CD14-positive monocyte (primary cell): ENCODE data around the gene IQGAP2. TPM values are rescaled to one million over a fixed set of nuclear protein-coding genes. Genes with fewer than 3 reads are reported as not detected.

Source experiments
- DNase-seq, 3 donors: peaks; one replicate each; pipeline ENCODE4 v3.0.0-alpha.2; 2011 to 2022
- H2AFZ ChIP-seq: 2 replicates; pipeline ENCODE4 v1.6.0; 2012; ENCODE audit warnings: mild to moderate bottlenecking, low read depth, low read length, inconsistent platforms; ENCODE audit not compliant: insufficient read depth, poor library complexity, severe bottlenecking
- H3K27ac ChIP-seq, 2 donors: 1 replicate in 1 of 2; 2 replicates in 1 of 2; pipeline ENCODE4 v1.5.1; 2012 to 2013; ENCODE audit warnings: low read length in 2 of 2, control low read depth in 1 of 2, inconsistent platforms in 1 of 2, low read depth in 1 of 2, mild to moderate bottlenecking in 1 of 2
- H3K27me3 ChIP-seq, 2 donors: one replicate each; pipeline versions ENCODE4 v1.6.0 to v1.6.1; 2011 to 2013; ENCODE audit warnings: low read length in 2 of 2; ENCODE audit not compliant: control insufficient read depth in 2 of 2, insufficient read depth in 2 of 2
- H3K36me3 ChIP-seq, 2 donors: replicated peaks in 1 of 2; 1 replicate in 1 of 2; 2 replicates in 1 of 2; pipeline versions ENCODE4 v1.5.1 to v1.6.1; 2012 to 2013; ENCODE audit warnings: low read length in 2 of 2, control low read depth in 1 of 2, inconsistent platforms in 1 of 2, mild to moderate bottlenecking in 1 of 2; ENCODE audit not compliant: insufficient read depth in 2 of 2, control insufficient read depth in 1 of 2
- H3K4me1 ChIP-seq, 2 donors: 1 replicate in 1 of 2; 2 replicates in 1 of 2; pipeline versions ENCODE4 v1.5.1 to v1.6.1; 2012 to 2013; ENCODE audit warnings: low read length in 2 of 2, control low read depth in 1 of 2, inconsistent platforms in 1 of 2, mild to moderate bottlenecking in 1 of 2, moderate library complexity in 1 of 2; ENCODE audit not compliant: insufficient read depth in 2 of 2, control insufficient read depth in 1 of 2
- H3K4me2 ChIP-seq: replicated peaks from 2 replicates; pipeline ENCODE3; 2012; ENCODE audit warnings: low read length, moderate library complexity, mild to moderate bottlenecking; ENCODE audit not compliant: poor library complexity, severe bottlenecking; ENCODE audit errors: extremely low read depth
- H3K4me3 ChIP-seq, 3 experiments: fragments of 200-600 bp in 1 of 3; sonication (generic) in 1 of 3; replicated peaks in 1 of 3; 1 replicate in 2 of 3; 2 replicates in 1 of 3; pipeline ENCODE4 v1.5.1; 2011 to 2013; ENCODE audit warnings: low read length in 3 of 3, mild to moderate bottlenecking in 3 of 3, control low read depth in 2 of 3, low read depth in 2 of 3, inconsistent platforms in 1 of 3, moderate library complexity in 1 of 3
- H3K79me2 ChIP-seq: 2 replicates; pipeline ENCODE4 v1.6.0; 2012; ENCODE audit warnings: mild to moderate bottlenecking, control low read depth, inconsistent platforms, low read length, moderate library complexity; ENCODE audit not compliant: insufficient read depth
- H3K9ac ChIP-seq: 2 replicates; pipeline ENCODE4 v1.6.0; 2017; ENCODE audit warnings: low read length, mild to moderate bottlenecking; ENCODE audit not compliant: insufficient read depth, poor library complexity, severe bottlenecking
- H3K9me3 ChIP-seq, 2 donors: replicated peaks in 1 of 2; 1 replicate in 1 of 2; 2 replicates in 1 of 2; pipeline versions ENCODE4 v1.5.1 to v1.6.1; 2012 to 2013; ENCODE audit warnings: low read length in 2 of 2, control low read depth in 1 of 2; ENCODE audit not compliant: control insufficient read depth in 1 of 2, insufficient read depth in 1 of 2
- H4K20me1 ChIP-seq: 2 replicates; pipeline ENCODE4 v1.6.0; 2012; ENCODE audit warnings: mild to moderate bottlenecking, low read length, control low read depth, moderate library complexity; ENCODE audit not compliant: insufficient read depth
- H3K27ac Mint-ChIP-seq, 7 donors: one replicate each; pipeline ENCODE4 v1.8.0; 2020; ENCODE audit warnings: mild to moderate bottlenecking in 7 of 7, mixed read lengths in 7 of 7, moderate library complexity in 6 of 7, inconsistent platforms in 2 of 7
- H3K27me3 Mint-ChIP-seq, 3 donors: one replicate each; pipeline ENCODE4 v1.8.0; 2021 to 2022; ENCODE audit warnings: low read depth in 3 of 3, mild to moderate bottlenecking in 3 of 3, mixed read lengths in 3 of 3, moderate library complexity in 3 of 3, inconsistent platforms in 1 of 3
- H3K36me3 Mint-ChIP-seq, 2 donors: one replicate each; pipeline ENCODE4 v1.8.0; 2020; ENCODE audit warnings: mixed read lengths in 2 of 2, inconsistent platforms in 1 of 2, mild to moderate bottlenecking in 1 of 2
- H3K4me1 Mint-ChIP-seq: one replicate; pipeline ENCODE4 v1.8.0; 2020; ENCODE audit warnings: mild to moderate bottlenecking, mixed read lengths
- H3K4me3 Mint-ChIP-seq, 2 donors: one replicate each; pipeline ENCODE4 v1.8.0; 2020; ENCODE audit warnings: mild to moderate bottlenecking in 2 of 2, mixed read lengths in 2 of 2, moderate library complexity in 1 of 2
- H3K9me3 Mint-ChIP-seq, 7 donors: one replicate each; pipeline ENCODE4 v1.8.0; 2020 to 2022; ENCODE audit warnings: mixed read lengths in 7 of 7, mild to moderate bottlenecking in 6 of 7, moderate library complexity in 6 of 7, inconsistent platforms in 2 of 7
- CTCF ChIP-seq: fragments of 200-600 bp; IDR thresholded peaks from one replicate; pipeline ENCODE4 v1.8.0; 2022; ENCODE audit warnings: antibody characterized with exemption, mild to moderate bottlenecking
- WGBS: methylation state at CpG from one replicate; pipeline ENCODE4 v1.1.5; 2013; ENCODE audit warnings: missing lambda C conversion rate; ENCODE audit not compliant: insufficient coverage; 5-methylcytosine and 5-hydroxymethylcytosine counted together
- intact Hi-C, 2 donors: fragments of 100-400 bp; cut with micrococcal nuclease; formaldehyde crosslinking; loops; one replicate each; pipeline versions ENCODE4 v1.15.0 to v1.15.1; 2023
- polyA plus RNA-seq, 3 donors: library from polyadenylated mRNA; depleted of rRNA in 1 of 3; unstranded in 2 of 3; stranded (reverse) in 1 of 3; fragments of 300-500 nt in 2 of 3; fragments of >200 nt in 1 of 3; fragmentation: Illumina TruSeq in 2 of 3; gene quantifications; 1 replicate in 2 of 3; 2 replicates in 1 of 3; pipeline ENCODE4 v1.2.3, GENCODE V29; 2012 to 2021

The IQGAP2 gene
- polyA plus RNA-seq, 3 donors, result 21.4 to 50.9 (median 35.4) TPM

GRCh38 chr5:76386360-76386759 lies 16.7 kb upstream of the IQGAP2 start:
- Mint-ChIP-seq H3K36me3 (no peaks in the 10 kb centered on the region), H3K4me3 (no peak overlapping the region), H3K27ac (peak overlapping the region in 1 of 7 donors; percentile 12), H3K4me1 (peaks cover 26% of the 10 kb centered on the region), H3K9me3 (no peaks in the 10 kb centered on the region), H3K27me3 (peaks cover 0 to 4% (median 2%) of the 10 kb centered on the region in 3 donors)
- no peaks in the 10 kb centered on the region for H3K27me3 ChIP-seq
- H3K27ac ChIP-seq, result no peak overlapping the region
- no peak overlapping the region for H3K4me2 ChIP-seq
- no peaks in the 10 kb centered on the region for H3K36me3 ChIP-seq
- H3K4me1 ChIP-seq, result peaks cover 12 to 18% of the 10 kb centered on the region in 2 donors
- intact Hi-C loops, result no loop called here
- no peak for TF ChIP-seq CTCF
- H3K9ac ChIP-seq, result no peak overlapping the region
- H3K4me3 ChIP-seq, result no peak overlapping the region
- no peak for DNase-seq
- no peaks in the 10 kb centered on the region for H3K79me2 ChIP-seq
- H4K20me1 ChIP-seq, result no peaks in the 10 kb centered on the region
- 91% methylated on average over 5 of the region's 5 CpGs for WGBS
- no peak overlapping the region for H2AFZ ChIP-seq
- H3K9me3 ChIP-seq, result no peaks in the 10 kb centered on the region

DNA sequence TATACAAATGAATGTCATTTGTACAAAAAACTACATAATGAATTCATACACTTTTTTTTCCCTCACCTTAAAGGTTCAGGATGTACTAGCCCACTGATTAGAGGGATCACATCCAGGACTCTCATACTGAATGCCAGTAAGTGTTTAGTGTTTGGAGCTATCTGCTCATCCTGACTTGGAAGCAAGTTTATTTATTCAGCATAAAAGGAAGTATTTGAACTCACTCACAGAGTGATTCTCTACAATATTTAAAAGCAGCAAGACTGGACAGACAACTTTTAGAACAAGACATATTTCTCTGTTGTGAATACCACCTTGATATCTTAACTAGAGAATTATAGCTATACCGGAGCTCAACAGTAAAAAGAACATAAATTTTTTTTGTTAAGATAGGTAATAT lies 14.8 kb upstream of the IQGAP2 start:
- Histone ChIP-seq H3K4me1 (peaks cover 12 to 20% of the 10 kb centered on the region in 2 donors), H2AFZ (no peak overlapping the region), H4K20me1 (no peaks in the 10 kb centered on the region), H3K36me3 (no peaks in the 10 kb centered on the region), H3K9me3 (no peaks in the 10 kb centered on the region), H3K4me3 (no peak overlapping the region), H3K4me2 (no peak overlapping the region), H3K27me3 (no peaks in the 10 kb centered on the region), H3K27ac (no peak overlapping the region), H3K79me2 (no peaks in the 10 kb centered on the region), H3K9ac (no peak overlapping the region)
- Mint-ChIP-seq H3K4me3 (no peak overlapping the region), H3K27me3 (peaks cover 0 to 4% (median 2%) of the 10 kb centered on the region in 3 donors), H3K4me1 (peaks cover 28% of the 10 kb centered on the region), H3K27ac (no peak overlapping the region), H3K36me3 (no peaks in the 10 kb centered on the region), H3K9me3 (no peaks in the 10 kb centered on the region)
- WGBS, result no CpG with 5 or more reads among the region's 1 CpG
- no peak for DNase-seq
- intact Hi-C loops, result no loop called here
- TF ChIP-seq CTCF, result no peak
